NCI-H2196 treated with DMSO at 0.1 percent for 48 hours (cell line): ENCODE data around the gene BRD9.
"Not testable (repeated sequence)": the region's sequence is repeated elsewhere in the genome, so short reads cannot be mapped to it uniquely, and the experiment has no call there.

Experiments
- DNase-seq: peaks from one replicate; lab custom pipeline; 2025; ENCODE audit not compliant: unreplicated experiment; lab: John Stamatoyannopoulos, UW

Gene BRD9

GRCh38 chr5:923281-923873 lies 30.8 kb upstream of the BRD9 start:
- DNase-seq: peak; percentile 67

- DNase-seq: no peak
These were observed 30.1 kb upstream of the BRD9 start for GRCh38 chr5:922436-923280.

GRCh38 chr5:921456-922435 lies 29.1 kb upstream of the BRD9 start:
- DNase-seq: no peak

- no peak for DNase-seq
These were observed 27.7 kb upstream of the BRD9 start for GRCh38 chr5:920321-920720.

DNA sequence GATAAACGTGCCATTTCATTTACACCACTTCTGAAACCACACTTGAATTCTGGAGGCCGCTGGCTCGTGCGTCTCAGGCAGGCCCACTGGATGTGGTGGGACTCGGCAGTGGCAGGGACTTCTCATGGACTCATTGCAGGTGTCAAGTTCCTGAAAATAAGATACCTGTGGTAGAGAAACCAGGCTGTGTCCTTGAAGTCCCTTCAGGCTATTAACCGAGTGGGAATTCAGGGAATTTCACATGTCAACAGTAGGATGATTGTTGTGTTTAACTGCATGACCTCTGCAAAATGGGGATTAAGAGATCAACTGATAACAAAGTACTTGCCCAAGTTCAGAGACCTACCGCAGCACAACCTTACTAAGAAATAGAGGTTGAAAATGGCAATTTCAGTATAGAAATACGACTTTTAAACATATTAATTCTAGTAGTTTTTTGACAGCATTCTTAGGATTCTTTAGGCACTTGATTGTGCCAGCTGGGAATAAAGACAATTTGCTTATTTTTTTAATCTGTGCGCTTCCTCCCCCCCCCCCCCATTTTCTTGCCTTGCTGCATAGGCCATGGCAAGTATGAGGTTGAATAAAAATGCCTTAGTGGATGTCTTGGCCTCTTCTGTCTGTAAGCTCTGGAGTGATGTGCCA lies 26.9 kb upstream of the BRD9 start:
- no peak for DNase-seq

- not testable (repeated sequence) for DNase-seq
These were observed 26.1 kb upstream of the BRD9 start for GRCh38 chr5:918717-919116.

GRCh38 chr5:916441-917293 lies 24.1 kb upstream of the BRD9 start:
- no peak for DNase-seq

DNA sequence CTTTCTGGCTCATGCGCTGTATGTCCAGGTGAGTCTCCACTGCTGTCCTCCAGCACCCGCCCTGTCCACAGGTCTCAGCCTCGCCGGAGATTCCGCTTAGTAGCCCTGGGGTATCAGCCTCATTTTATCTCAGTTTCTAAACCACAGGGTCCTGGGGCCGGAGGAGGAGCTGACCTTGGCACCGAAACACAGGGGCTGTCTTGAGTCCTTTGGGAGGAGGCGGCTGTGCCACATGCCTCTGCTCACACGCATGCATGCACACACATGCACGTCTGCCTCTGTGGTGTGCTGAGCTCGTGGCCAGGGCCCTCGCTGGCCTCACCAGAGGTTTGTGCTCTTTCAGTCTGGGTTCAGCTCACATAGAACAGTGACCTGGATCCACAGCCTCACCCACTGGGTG lies 23.3 kb upstream of the BRD9 start:
- no peak for DNase-seq

- not testable (repeated sequence) for DNase-seq
These were observed 22.7 kb upstream of the BRD9 start for GRCh38 chr5:915346-915745.

- no peak for DNase-seq
These were observed 22.0 kb upstream of the BRD9 start for GRCh38 chr5:914612-915011.

DNA sequence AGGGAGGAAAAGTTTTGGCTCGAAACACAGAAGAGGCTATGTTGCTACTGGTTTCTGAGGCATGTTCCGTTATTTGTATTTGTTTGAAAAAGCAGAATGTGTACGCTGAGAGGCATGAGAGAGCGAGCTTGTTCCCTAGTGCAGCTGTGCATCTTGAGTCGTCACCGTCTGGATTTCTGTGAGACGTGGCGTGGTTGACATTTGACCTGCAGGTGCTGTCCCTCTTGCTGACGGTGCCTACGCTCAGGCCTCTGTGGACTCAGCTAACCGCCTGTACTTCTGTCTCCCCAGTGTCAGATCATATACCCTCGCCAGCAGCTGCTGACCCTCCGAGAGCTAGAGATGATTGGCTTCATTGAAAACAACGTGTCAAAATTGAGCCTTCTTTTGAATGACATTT lies 21.6 kb upstream of the BRD9 start:
- DNase-seq: no peak

GRCh38 chr5:912280-913091 lies 19.9 kb upstream of the BRD9 start:
- DNase-seq: no peak

- no peak for DNase-seq
These were observed 19.0 kb upstream of the BRD9 start for GRCh38 chr5:911601-912000.

GRCh38 chr5:910769-911160 lies 18.2 kb upstream of the BRD9 start:
- no peak for DNase-seq

- no peak for DNase-seq
These were observed 17.6 kb upstream of the BRD9 start for GRCh38 chr5:909994-910768.

DNA sequence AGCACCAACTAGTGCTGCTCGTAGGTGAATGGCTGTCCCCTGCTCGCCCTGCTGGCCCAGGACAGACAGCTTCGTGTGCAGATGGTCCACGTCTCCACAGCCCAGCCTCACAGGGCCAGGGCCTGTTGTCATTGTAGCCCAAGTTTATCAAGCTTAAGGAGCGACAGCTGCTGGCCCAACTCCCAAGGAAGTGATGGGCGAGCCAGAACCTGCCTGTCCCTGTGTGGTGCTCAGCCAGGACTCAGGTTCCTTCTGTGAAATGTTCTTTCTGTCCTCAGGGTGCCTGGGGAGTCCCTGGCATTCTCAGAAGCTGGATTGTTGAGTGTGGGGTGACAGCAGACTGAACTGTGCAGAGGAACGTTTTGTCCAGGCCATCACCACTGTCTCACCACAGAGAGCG lies 16.5 kb upstream of the BRD9 start:
- DNase-seq: no peak

DNA sequence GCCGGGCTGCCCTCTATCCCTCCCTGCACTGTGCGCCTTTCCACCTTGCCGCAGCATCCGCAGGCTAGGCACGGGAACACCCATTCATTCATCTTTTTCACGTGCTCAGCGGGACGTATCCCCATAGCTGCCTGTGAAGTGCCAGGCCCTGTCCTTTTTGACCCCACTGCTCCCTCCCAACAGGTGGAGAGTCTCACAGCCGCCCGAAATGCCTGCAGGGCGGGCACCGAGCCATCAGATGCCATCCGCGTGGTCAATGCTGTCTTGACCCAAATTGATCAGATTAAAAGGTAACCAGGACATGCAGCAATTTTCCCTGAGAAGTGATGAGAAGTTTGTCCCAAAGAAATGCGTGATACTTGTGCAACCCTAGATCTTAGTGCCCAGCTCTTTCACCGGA lies 15.6 kb upstream of the BRD9 start:
- DNase-seq: no peak

DNA sequence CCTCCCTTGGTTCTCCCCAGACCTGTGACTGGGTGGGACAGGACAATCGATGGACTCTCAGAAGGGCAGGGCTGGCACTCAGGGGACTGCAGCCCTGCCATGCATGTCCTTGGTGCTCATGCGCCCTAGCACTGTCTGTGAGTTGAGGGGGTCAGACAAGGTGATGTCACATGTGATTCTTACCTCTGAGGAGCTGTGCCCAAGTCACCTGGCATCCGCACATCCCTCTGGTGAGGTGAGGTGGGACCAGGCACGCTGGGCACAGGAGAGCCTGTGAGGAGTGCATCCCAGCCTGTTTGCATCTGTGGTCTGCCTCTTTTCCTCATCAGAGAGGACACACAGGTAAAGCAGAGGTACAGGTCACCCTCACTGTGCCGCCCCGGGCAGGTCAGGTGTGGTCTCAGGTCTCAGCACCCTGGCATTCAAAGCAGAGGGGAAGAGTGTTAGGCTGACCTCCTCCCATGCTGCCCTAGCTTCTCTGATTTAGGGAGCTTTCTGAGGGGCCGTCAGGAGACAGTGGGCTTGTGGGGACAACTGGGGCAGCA lies 14.8 kb upstream of the BRD9 start:
- DNase-seq: no peak
